ENCODE measurements around the gene SDS.
A peak's percentile ranks its signal among the peaks of the same experiment; 100 is the strongest.

Gene SDS

GRCh38 chr12:113403435-113404415, at the start of gene SDS:
TSS of gene SDS (minus strand) at chr12:113403887. CDS start at chr12:113399708, 4,179 bp downstream.
- no peak for DNase-seq

- no peak for DNase-seq
These were observed 49.6 kb upstream of the SDS start for GRCh38 chr12:113453330-113453729.

- DNase-seq = no peak
These were observed 48.8 kb upstream of the SDS start for GRCh38 chr12:113452458-113452857.

- no peak for DNase-seq
These were observed 46.2 kb upstream of the SDS start for GRCh38 chr12:113449839-113450238.

- DNase-seq = no peak
These were observed 45.6 kb upstream of the SDS start for GRCh38 chr12:113449299-113449698.

GRCh38 chr12:113448873-113449272, 45.2 kb upstream of the SDS start:
- DNase-seq = no peak

- DNase-seq = no peak
These were observed 42.0 kb upstream of the SDS start for GRCh38 chr12:113445544-113446171.

- DNase-seq = no peak
These were observed 39.4 kb upstream of the SDS start for GRCh38 chr12:113443030-113443539.

- DNase-seq = no peak
These were observed 37.5 kb upstream of the SDS start for GRCh38 chr12:113440947-113441782.

- DNase-seq = no peak
These were observed 36.6 kb upstream of the SDS start for GRCh38 chr12:113440336-113440735.

GRCh38 chr12:113439606-113440030, 35.9 kb upstream of the SDS start:
- peak; percentile 14 to 18 for DNase-seq

- DNase-seq = no peak
These were observed 35.6 kb upstream of the SDS start for GRCh38 chr12:113439301-113439597.

- no peak for DNase-seq
These were observed 35.0 kb upstream of the SDS start for GRCh38 chr12:113438523-113439300.

GRCh38 chr12:113437729-113438100, 34.0 kb upstream of the SDS start:
- no peak for DNase-seq

- no peak for DNase-seq
These were observed 33.5 kb upstream of the SDS start for GRCh38 chr12:113436993-113437728.

GRCh38 chr12:113436586-113436985, 32.9 kb upstream of the SDS start:
- no peak for DNase-seq

- DNase-seq = no peak
These were observed 31.7 kb upstream of the SDS start for GRCh38 chr12:113435367-113435766.

GRCh38 chr12:113432986-113433385, 29.3 kb upstream of the SDS start:
- no peak for DNase-seq

- no peak for DNase-seq
These were observed 24.8 kb upstream of the SDS start for GRCh38 chr12:113428482-113428881.

GRCh38 chr12:113427882-113428281, 24.2 kb upstream of the SDS start:
- DNase-seq = no peak

- no peak for DNase-seq
These were observed 22.3 kb upstream of the SDS start for GRCh38 chr12:113425960-113426453.
